ENCODE measurements around the gene PARM1. TPM values are rescaled to one million over a fixed set of nuclear protein-coding genes. Genes with fewer than 3 reads are reported as not detected.

The PARM1 gene
- total RNA-seq, 1 donor from 2014 or later = 1.6 TPM

GRCh38 chr4:75053352-75053751, 120.4 kb downstream of the PARM1 start:
- Histone ChIP-seq H3F3A (ENCODE audit: low read depth) (no peaks in the 10 kb centered on the region), H3K9ac (no peak overlapping the region), H4K20me1 (ENCODE audit: low read depth) (no peaks in the 10 kb centered on the region), H3K36me3 (no peaks in the 10 kb centered on the region), H3K4me3 (no peak overlapping the region), H3K27me3 (no peaks in the 10 kb centered on the region), H3K79me2 (ENCODE audit: low read depth) (no peaks in the 10 kb centered on the region), H2AFZ (replicated peaks) (no peak overlapping the region), H3K4me1 (no peaks in the 10 kb centered on the region), H3K27ac (no peak overlapping the region), H3K9me3 (ENCODE audit: low read depth) (no peaks in the 10 kb centered on the region), H3K4me2 (no peak overlapping the region)
- H3K27ac Mint-ChIP-seq = no peak overlapping the region
- peaks cover 9% of the 10 kb centered on the region for H3K36me3 Mint-ChIP-seq
- no peaks in the 10 kb centered on the region for H3K9me3 Mint-ChIP-seq
- TF ChIP-seq EZH2 (IDR thresholded peaks at IDR 0.05) (no peak), CTCF (IDR thresholded peaks at IDR 0.05) (no peak), EZH2phosphoT487 (IDR thresholded peaks at IDR 0.05) (no peak)
- H3K4me3 Mint-ChIP-seq = no peak overlapping the region
- H3K4me1 Mint-ChIP-seq = peaks cover 11% of the 10 kb centered on the region
- H3K27me3 Mint-ChIP-seq (ENCODE audit: insufficient read depth, low read depth) = peaks cover 2% of the 10 kb centered on the region
- DNase-seq (ENCODE audit: low spot score) = no peak

GRCh38 chr4:75054078-75054477, 121.2 kb downstream of the PARM1 start:
- TF ChIP-seq CTCF (IDR thresholded peaks at IDR 0.05) (no peak), EZH2 (IDR thresholded peaks at IDR 0.05) (no peak), EZH2phosphoT487 (IDR thresholded peaks at IDR 0.05) (no peak)

GRCh38 chr4:75056277-75056676, 123.4 kb downstream of the PARM1 start:
- no peak overlapping the region for H3K27ac Mint-ChIP-seq
- no peak overlapping the region for H3K27ac ChIP-seq

More at GRCh38 chr4:75054078-75054477, 121.2 kb downstream of the PARM1 start:
- Histone ChIP-seq H3F3A (ENCODE audit: low read depth) (no peaks in the 10 kb centered on the region), H4K20me1 (ENCODE audit: low read depth) (no peaks in the 10 kb centered on the region), H3K9ac (no peak overlapping the region), H3K4me1 (no peaks in the 10 kb centered on the region), H3K27ac (no peak overlapping the region), H3K27me3 (no peaks in the 10 kb centered on the region), H3K79me2 (ENCODE audit: low read depth) (no peaks in the 10 kb centered on the region), H3K36me3 (no peaks in the 10 kb centered on the region), H3K4me3 (no peak overlapping the region), H3K9me3 (ENCODE audit: low read depth) (no peaks in the 10 kb centered on the region), H2AFZ (replicated peaks) (no peak overlapping the region), H3K4me2 (no peak overlapping the region)
- H3K27me3 Mint-ChIP-seq (ENCODE audit: insufficient read depth, low read depth) = peaks cover 2% of the 10 kb centered on the region
- no peak for DNase-seq (ENCODE audit: low spot score)
- H3K9me3 Mint-ChIP-seq = no peaks in the 10 kb centered on the region
- no peak overlapping the region for H3K27ac Mint-ChIP-seq
- peaks cover 4% of the 10 kb centered on the region for H3K36me3 Mint-ChIP-seq
- H3K4me1 Mint-ChIP-seq = peaks cover 11% of the 10 kb centered on the region
- no peak overlapping the region for H3K4me3 Mint-ChIP-seq

More at GRCh38 chr4:75056277-75056676, 123.4 kb downstream of the PARM1 start:
- Histone ChIP-seq H3K79me2 (ENCODE audit: low read depth) (no peaks in the 10 kb centered on the region), H4K20me1 (ENCODE audit: low read depth) (no peaks in the 10 kb centered on the region), H3K27me3 (no peaks in the 10 kb centered on the region), H3K36me3 (no peaks in the 10 kb centered on the region), H3K4me1 (no peaks in the 10 kb centered on the region), H3K4me2 (no peak overlapping the region), H3F3A (ENCODE audit: low read depth) (no peaks in the 10 kb centered on the region), H3K9me3 (ENCODE audit: low read depth) (no peaks in the 10 kb centered on the region), H3K9ac (no peak overlapping the region), H2AFZ (replicated peaks) (no peak overlapping the region), H3K4me3 (no peak overlapping the region)
- DNase-seq (ENCODE audit: low spot score) = no peak
- Mint-ChIP-seq H3K36me3 (no peaks in the 10 kb centered on the region), H3K27me3 (ENCODE audit: insufficient read depth, low read depth) (peaks cover 2% of the 10 kb centered on the region), H3K4me1 (peaks cover 11% of the 10 kb centered on the region), H3K4me3 (no peak overlapping the region), H3K9me3 (no peaks in the 10 kb centered on the region)
- TF ChIP-seq EZH2 (IDR thresholded peaks at IDR 0.05) = no peak
- TF ChIP-seq CTCF (IDR thresholded peaks at IDR 0.05) = no peak
- TF ChIP-seq EZH2phosphoT487 (IDR thresholded peaks at IDR 0.05) = no peak
